Pancreas (tissue), 10 donors: ENCODE measurements around the gene VIM. TPM values are rescaled to one million over a fixed set of nuclear protein-coding genes. Genes with fewer than 3 reads are reported as not detected.

Experiments
- ATAC-seq, 4 donors: fragments of 200-7000 bp; cut with Tn5 transposase; one replicate each; pipeline versions ENCODE4 v1.8.0 to v1.9.1; 2020; ENCODE audit warnings: mild to moderate bottlenecking in 4 of 4, moderate library complexity in 4 of 4
- DNase-seq, 6 donors: peaks; one replicate each; pipeline ENCODE4 v3.0.0-alpha.2; 2020
- FAIRE-seq: peaks from 2 replicates; lab custom pipeline; 2012; peaks lifted over from hg19 to GRCh38; lab: Jason Lieb, UNC
- H3K27ac ChIP-seq, 4 donors: fragments of 200-600 bp; sonication (generic); 1 replicate in 3 of 4; 2 replicates in 1 of 4; pipeline versions ENCODE4 v1.5.0 to v1.8.0; 2020
- H3K27me3 ChIP-seq, 4 donors: fragments of 200-600 bp; one replicate each; pipeline ENCODE4 v1.8.0; 2021
- H3K36me3 ChIP-seq, 3 donors: fragments of 200-600 bp; sonication (generic) in 1 of 3; one replicate each; pipeline versions ENCODE4 v1.5.0 to v1.8.0; 2020 to 2021
- H3K4me1 ChIP-seq, 3 donors: fragments of 200-600 bp; one replicate each; pipeline ENCODE4 v1.8.0; 2021
- H3K4me3 ChIP-seq, 4 donors: fragments of 200-600 bp; sonication (generic) in 2 of 4; one replicate each; pipeline versions ENCODE4 v1.5.0 to v1.8.0; 2020 to 2021
- H3K9me3 ChIP-seq, 4 donors: fragments of 200-600 bp; one replicate each; pipeline ENCODE4 v1.8.0; 2021
- CTCF ChIP-seq, 4 donors: fragments of 200-600 bp; sonication (generic) in 3 of 4; IDR thresholded peaks; one replicate each; pipeline versions ENCODE4 v1.5.0 to v1.8.0; 2021; ENCODE audit warnings: antibody characterized with exemption in 4 of 4
- WGBS, 2 donors: extraction: QIAGEN DNeasy Blood & Tissue Kit; methylation state at CpG; one replicate each; pipeline ENCODE4 v1.1.7; 2013; 5-methylcytosine and 5-hydroxymethylcytosine counted together
- intact Hi-C, 3 donors: fragments of 100-400 bp; cut with DNase I; formaldehyde crosslinking; loops; one replicate each; pipeline versions ENCODE4 v1.11.1 to v1.14.2; 2022
- polyA plus RNA-seq, 2 donors: library from polyadenylated mRNA; stranded (reverse); fragments of 200-250 nt; gene quantifications; one replicate each; pipeline ENCODE4 v1.2.3, GENCODE V29; 2013
- total RNA-seq, 6 donors: library from RNA; stranded (reverse); fragmentation: NEBNext Ultra II Directional in 4 of 6; extraction: Animal tissue kit (Norgen Biotek cat#: 25700) in 4 of 6; gene quantifications; one replicate each; pipeline versions ENCODE4 v1.2.1 to v1.2.4, GENCODE V29; 2021 to 2023
- donor health status: healthy with polysubstance abuse.
- donor health status: DM: no; HTN: no; CAD: no; lungs with moderate emphysema.
- donor health status: DM: no; HTN: no; CAD: no.
- donor health status: control.
- donor health status: control.
- donor health status: Bipolar disorder and iron deficiency.
- donor health status: DM: yes; HTN: yes; CAD: no.
- donor health status: DM: no; HTN: no; CAD: no.
- donor health status: DM: no; HTN: no; CAD: no.
- donor health status: DM: yes; HTN: yes; CAD: no.

The VIM gene
- total and polyA plus RNA-seq, 8 donors: 133 to 546 (median 163) TPM

- DNase-seq: no peak
- Histone ChIP-seq H3K9me3 (no peaks in the 10 kb centered on the region), H3K27ac (peak overlapping the region in 2 of 4 donors; percentile 48 to 54), H3K4me3 (no peak overlapping the region), H3K36me3 (no peaks in the 10 kb centered on the region), H3K27me3 (no peaks in the 10 kb centered on the region), H3K4me1 (peaks cover 0 to 21% (median 0%) of the 10 kb centered on the region in 3 donors)
- peak; percentile 83 for FAIRE-seq
- no peak for TF ChIP-seq CTCF (IDR thresholded peaks at IDR 0.05)
- ATAC-seq: peak; percentile 58 to 92 (median 82)
- 85 to 91% methylated on average over 5 of the region's 5 CpGs for WGBS, 2 donors
- intact Hi-C loops: no loop called here
Observed at GRCh38 chr10:17216217-17216900, 11.7 kb upstream of the VIM start.

- no peak for TF ChIP-seq CTCF (IDR thresholded peaks at IDR 0.05)
- Histone ChIP-seq H3K36me3 (no peaks in the 10 kb centered on the region), H3K9me3 (no peaks in the 10 kb centered on the region), H3K4me1 (peaks cover 0 to 21% (median 0%) of the 10 kb centered on the region in 3 donors), H3K27me3 (no peaks in the 10 kb centered on the region), H3K27ac (peak overlapping the region in 2 of 4 donors; percentile 48 to 54), H3K4me3 (no peak overlapping the region)
- intact Hi-C loops: no loop called here
- FAIRE-seq (no peak), DNase-seq (no peak), ATAC-seq (peak in 1 of 4 donors; percentile 7)
- WGBS, 2 donors: 87 to 91% methylated on average over 6 of the region's 6 CpGs
Observed at GRCh38 chr10:17216901-17217395, 11.1 kb upstream of the VIM start.

GRCh38 chr10:17217631-17218232, 10.3 kb upstream of the VIM start:
- intact Hi-C loops: no loop called here
- ATAC-seq (no peak), DNase-seq (no peak), FAIRE-seq (no peak)
- H3K9me3 ChIP-seq: no peaks in the 10 kb centered on the region
- H3K36me3 ChIP-seq: no peaks in the 10 kb centered on the region
- H3K27ac ChIP-seq: no peak overlapping the region
- H3K4me1 ChIP-seq: peaks cover 0 to 21% (median 0%) of the 10 kb centered on the region in 3 donors
- no peak overlapping the region for H3K4me3 ChIP-seq
- WGBS, 2 donors: 90 to 92% methylated on average over 1 of the region's 1 CpG
- H3K27me3 ChIP-seq: no peaks in the 10 kb centered on the region
- no peak for TF ChIP-seq CTCF (IDR thresholded peaks at IDR 0.05)

GRCh38 chr10:17219024-17219423, 9.0 kb upstream of the VIM start:
- no peaks in the 10 kb centered on the region for H3K27me3 ChIP-seq
- H3K27ac ChIP-seq: no peak overlapping the region
- no peak for DNase-seq
- ATAC-seq: no peak
- WGBS, 2 donors: 85 to 94% methylated on average over 2 of the region's 2 CpGs
- intact Hi-C loops: no loop called here
- peaks cover 0 to 16% (median 0%) of the 10 kb centered on the region in 3 donors for H3K4me1 ChIP-seq
- H3K9me3 ChIP-seq: no peaks in the 10 kb centered on the region
- FAIRE-seq: no peak
- no peaks in the 10 kb centered on the region for H3K36me3 ChIP-seq
- H3K4me3 ChIP-seq: no peak overlapping the region
- no peak for TF ChIP-seq CTCF (IDR thresholded peaks at IDR 0.05)
